GM12864 (cell line): Measurements from ENCODE around the gene SYT5.

Source experiments
- DNase-seq: peaks from one replicate; pipeline ENCODE4 v3.0.0-alpha.2; 2011; ENCODE audit warnings: low read depth
- H3K4me3 ChIP-seq: 2 replicates; pipeline ENCODE4 v1.5.1; 2011; ENCODE audit warnings: mild to moderate bottlenecking, low read depth, low read length, control low read depth
- TF ChIP-seq, protein P1 (sequence below): IDR thresholded peaks from 2 replicates; pipeline ENCODE4 v1.5.1; 2011; ENCODE audit warnings: low read depth, mild to moderate bottlenecking, moderate library complexity, low read length, control low read depth, inconsistent platforms; ENCODE audit errors: missing control alignments

The SYT5 gene

GRCh38 chr19:55152017-55152416 is 28.1 kb downstream of the SYT5 start:
- DNase-seq, result no peak
- no peak overlapping the region for H3K4me3 ChIP-seq
- TF ChIP-seq, protein P1, sequence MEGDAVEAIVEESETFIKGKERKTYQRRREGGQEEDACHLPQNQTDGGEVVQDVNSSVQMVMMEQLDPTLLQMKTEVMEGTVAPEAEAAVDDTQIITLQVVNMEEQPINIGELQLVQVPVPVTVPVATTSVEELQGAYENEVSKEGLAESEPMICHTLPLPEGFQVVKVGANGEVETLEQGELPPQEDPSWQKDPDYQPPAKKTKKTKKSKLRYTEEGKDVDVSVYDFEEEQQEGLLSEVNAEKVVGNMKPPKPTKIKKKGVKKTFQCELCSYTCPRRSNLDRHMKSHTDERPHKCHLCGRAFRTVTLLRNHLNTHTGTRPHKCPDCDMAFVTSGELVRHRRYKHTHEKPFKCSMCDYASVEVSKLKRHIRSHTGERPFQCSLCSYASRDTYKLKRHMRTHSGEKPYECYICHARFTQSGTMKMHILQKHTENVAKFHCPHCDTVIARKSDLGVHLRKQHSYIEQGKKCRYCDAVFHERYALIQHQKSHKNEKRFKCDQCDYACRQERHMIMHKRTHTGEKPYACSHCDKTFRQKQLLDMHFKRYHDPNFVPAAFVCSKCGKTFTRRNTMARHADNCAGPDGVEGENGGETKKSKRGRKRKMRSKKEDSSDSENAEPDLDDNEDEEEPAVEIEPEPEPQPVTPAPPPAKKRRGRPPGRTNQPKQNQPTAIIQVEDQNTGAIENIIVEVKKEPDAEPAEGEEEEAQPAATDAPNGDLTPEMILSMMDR, result no peak

DNA sequence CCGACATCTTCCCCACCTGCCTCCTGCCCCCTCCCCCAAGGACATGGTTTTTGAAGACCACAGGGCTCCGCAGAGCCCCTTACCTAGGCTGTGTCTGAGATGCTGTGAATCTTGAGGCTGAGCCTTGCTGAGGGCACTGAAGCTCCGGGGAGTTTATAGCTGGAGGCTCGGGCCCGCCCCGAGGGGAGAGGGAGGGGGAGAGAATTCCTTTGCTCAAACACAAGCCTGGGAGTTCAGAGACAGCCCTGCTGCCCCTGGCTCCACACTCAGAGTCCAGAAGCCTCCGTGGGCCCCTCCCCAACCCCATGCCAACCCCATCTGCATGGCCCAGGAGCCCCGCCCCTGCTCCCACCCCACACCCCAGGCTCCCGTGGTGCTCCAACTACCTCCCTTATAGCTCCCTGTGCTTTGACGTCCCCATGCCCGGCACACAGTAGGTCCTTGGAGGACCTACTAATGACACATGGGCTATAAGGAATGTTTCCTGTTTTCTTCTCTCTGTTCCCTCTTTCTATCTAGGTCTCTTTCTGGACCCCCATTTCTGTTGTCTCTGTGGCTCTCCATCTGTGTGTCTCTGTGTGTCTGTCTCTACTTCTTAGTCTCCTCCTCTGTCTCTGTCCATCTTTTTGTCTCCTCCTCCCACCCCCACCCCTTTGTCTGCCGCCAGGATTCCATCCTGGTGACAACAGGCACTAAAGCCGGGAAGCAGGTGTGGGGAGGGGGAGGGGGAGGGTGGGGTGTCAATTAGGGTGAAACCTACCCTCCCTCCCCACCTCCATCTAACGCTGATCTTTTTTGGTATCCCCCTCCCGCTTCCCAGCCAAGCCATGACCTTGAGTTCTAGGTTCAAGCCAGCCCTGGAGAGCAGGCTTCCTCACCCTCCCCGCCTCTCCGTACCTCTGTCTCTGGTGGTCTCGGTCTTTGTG is 30.7 kb downstream of the SYT5 start, which contains the start of gene TNNT1:
TSS of gene TNNT1 (minus strand) at position 129 of the 926 bp plus-strand sequence. CDS start 2,049 bp downstream, outside the sequence.
- TF ChIP-seq, protein P1, result no peak
- no peak within 1 kb of the TSS for H3K4me3 ChIP-seq
- no peak for DNase-seq

- DNase-seq, result no peak
- TF ChIP-seq, protein P1, result no peak
Observed at GRCh38 chr19:55147545-55148251, 32.4 kb downstream of the SYT5 start.

GRCh38 chr19:55146705-55147273 is 33.3 kb downstream of the SYT5 start:
- no peak overlapping the region for H3K4me3 ChIP-seq
- no peak for DNase-seq

More at GRCh38 chr19:55147545-55148251, 32.4 kb downstream of the SYT5 start:
- H3K4me3 ChIP-seq, result no peak overlapping the region

DNA sequence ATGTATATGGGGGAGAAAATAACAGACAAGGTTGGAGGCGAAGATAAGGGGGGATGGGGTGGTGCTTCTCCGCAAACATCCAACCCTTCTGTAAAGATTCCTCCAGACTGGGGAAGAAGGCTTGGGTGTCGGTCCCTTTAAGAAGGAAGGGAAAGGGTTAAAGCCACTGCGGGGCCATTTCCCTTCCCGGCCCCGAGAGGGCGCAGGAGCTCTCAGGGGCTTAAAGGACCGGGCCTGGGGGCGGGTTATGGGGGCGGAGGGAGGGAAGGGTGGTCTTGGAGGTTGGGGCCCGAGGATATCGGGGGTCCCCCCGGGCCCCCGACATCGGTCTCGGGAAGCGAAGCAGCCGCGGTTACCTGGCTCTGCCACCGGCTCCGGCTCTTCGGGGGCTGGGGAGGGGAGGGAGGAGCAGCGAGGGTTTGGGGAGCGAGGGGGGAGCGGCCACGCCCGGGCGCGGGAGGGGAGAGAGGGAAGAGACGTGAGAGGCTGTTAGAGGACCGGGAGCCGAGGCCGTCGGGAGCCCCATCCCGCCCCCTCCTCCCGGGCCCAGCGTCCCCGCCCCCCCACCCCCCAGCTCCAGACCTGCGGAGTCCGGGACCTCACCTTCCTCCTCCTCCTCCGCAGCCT is 33.9 kb downstream of the SYT5 start:
- TF ChIP-seq, protein P1, result peak; percentile 63

More at GRCh38 chr19:55146705-55147273, 33.3 kb downstream of the SYT5 start:
- TF ChIP-seq, protein P1, result no peak

GRCh38 chr19:55145232-55145631 is 34.9 kb downstream of the SYT5 start:
- TF ChIP-seq, protein P1, result no peak
- no peak overlapping the region for H3K4me3 ChIP-seq
- DNase-seq, result no peak

More for the DNA sequence above, 33.9 kb downstream of the SYT5 start:
- H3K4me3 ChIP-seq, result no peak overlapping the region
- no peak for DNase-seq
